Astrocyte (in vitro differentiated cells and primary cell): ENCODE measurements around the gene TMEM87A.

ENCODE experiments used
- EZH2 ChIP-seq: IDR thresholded peaks from 2 replicates; pipeline ENCODE4 v1.6.1; 2012; ENCODE audit warnings: mild to moderate bottlenecking, low read length, inconsistent platforms; ENCODE audit not compliant: insufficient read depth
- TF ChIP-seq, protein P1 (sequence below): IDR thresholded peaks from 2 replicates; pipeline ENCODE4 v1.5.1; 2011; ENCODE audit warnings: low read depth, mild to moderate bottlenecking, inconsistent platforms, low read length, moderate library complexity; ENCODE audit not compliant: insufficient read depth

- TF ChIP-seq EZH2: no peak
- TF ChIP-seq, protein P1, sequence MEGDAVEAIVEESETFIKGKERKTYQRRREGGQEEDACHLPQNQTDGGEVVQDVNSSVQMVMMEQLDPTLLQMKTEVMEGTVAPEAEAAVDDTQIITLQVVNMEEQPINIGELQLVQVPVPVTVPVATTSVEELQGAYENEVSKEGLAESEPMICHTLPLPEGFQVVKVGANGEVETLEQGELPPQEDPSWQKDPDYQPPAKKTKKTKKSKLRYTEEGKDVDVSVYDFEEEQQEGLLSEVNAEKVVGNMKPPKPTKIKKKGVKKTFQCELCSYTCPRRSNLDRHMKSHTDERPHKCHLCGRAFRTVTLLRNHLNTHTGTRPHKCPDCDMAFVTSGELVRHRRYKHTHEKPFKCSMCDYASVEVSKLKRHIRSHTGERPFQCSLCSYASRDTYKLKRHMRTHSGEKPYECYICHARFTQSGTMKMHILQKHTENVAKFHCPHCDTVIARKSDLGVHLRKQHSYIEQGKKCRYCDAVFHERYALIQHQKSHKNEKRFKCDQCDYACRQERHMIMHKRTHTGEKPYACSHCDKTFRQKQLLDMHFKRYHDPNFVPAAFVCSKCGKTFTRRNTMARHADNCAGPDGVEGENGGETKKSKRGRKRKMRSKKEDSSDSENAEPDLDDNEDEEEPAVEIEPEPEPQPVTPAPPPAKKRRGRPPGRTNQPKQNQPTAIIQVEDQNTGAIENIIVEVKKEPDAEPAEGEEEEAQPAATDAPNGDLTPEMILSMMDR: no peak
These were observed 55.7 kb downstream of the TMEM87A start for GRCh38 chr15:42217568-42217967.
